ENCODE data around the gene TPSAB1.

The TPSAB1 gene

DNA sequence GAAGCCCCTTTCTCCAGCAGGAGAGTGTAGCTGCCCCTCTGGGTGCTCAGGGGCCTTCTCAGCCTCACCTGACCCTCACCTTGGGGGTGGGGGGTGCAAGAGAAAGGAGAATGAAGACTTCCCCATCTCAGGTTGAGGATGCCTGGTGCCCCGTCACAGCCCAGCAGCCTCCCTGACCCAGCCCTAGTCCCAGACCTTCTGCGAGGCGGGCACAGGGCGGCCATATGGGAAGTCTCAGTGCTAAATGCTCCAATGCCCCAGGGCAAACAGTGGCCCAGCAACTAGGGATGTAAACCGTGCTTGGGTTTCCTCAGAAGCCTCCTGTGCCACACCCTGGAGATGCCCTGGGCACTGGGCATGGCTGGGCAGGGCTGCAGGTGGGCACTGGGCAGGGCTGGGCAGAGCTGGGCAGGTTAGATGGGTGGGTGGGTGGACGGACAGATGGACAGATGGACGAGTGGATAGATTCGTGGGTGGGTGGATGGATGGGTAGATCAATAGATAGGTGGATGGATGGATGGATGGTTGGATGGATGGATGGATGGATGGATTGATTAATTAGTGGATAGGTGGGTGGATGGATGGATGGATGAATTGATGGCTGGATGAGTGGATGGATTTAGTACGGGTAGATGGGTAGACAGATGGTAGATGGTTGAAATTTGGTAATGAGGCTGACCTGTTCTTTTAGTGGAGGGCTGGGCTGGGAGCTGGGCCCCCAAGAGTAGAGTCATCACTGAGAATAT, 32.1 kb downstream of the TPSAB1 start:
- TF ChIP-seq, protein P1, sequence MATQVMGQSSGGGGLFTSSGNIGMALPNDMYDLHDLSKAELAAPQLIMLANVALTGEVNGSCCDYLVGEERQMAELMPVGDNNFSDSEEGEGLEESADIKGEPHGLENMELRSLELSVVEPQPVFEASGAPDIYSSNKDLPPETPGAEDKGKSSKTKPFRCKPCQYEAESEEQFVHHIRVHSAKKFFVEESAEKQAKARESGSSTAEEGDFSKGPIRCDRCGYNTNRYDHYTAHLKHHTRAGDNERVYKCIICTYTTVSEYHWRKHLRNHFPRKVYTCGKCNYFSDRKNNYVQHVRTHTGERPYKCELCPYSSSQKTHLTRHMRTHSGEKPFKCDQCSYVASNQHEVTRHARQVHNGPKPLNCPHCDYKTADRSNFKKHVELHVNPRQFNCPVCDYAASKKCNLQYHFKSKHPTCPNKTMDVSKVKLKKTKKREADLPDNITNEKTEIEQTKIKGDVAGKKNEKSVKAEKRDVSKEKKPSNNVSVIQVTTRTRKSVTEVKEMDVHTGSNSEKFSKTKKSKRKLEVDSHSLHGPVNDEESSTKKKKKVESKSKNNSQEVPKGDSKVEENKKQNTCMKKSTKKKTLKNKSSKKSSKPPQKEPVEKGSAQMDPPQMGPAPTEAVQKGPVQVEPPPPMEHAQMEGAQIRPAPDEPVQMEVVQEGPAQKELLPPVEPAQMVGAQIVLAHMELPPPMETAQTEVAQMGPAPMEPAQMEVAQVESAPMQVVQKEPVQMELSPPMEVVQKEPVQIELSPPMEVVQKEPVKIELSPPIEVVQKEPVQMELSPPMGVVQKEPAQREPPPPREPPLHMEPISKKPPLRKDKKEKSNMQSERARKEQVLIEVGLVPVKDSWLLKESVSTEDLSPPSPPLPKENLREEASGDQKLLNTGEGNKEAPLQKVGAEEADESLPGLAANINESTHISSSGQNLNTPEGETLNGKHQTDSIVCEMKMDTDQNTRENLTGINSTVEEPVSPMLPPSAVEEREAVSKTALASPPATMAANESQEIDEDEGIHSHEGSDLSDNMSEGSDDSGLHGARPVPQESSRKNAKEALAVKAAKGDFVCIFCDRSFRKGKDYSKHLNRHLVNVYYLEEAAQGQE (IDR thresholded peaks at IDR 0.05; ENCODE audit: insufficient read depth in 1 of 2, low read depth in 2 of 2, low read length in 2 of 2) = no peak
- no peak for TF ChIP-seq TAF1 (IDR thresholded peaks at IDR 0.05; ENCODE audit: borderline replicate concordance, insufficient read depth, low read length)
- no peak for TF ChIP-seq SIN3A (IDR thresholded peaks at IDR 0.05; ENCODE audit: borderline replicate concordance, insufficient read depth, low read length)
- TF ChIP-seq POLR2AphosphoS5 (IDR thresholded peaks at IDR 0.05; ENCODE audit: low read depth, low read length) = no peak
- no peak for TF ChIP-seq FOXP2 (optimal IDR thresholded peaks at IDR 0.05; ENCODE audit: borderline replicate concordance, extremely low read depth, extremely low read length, insufficient read depth)

DNA sequence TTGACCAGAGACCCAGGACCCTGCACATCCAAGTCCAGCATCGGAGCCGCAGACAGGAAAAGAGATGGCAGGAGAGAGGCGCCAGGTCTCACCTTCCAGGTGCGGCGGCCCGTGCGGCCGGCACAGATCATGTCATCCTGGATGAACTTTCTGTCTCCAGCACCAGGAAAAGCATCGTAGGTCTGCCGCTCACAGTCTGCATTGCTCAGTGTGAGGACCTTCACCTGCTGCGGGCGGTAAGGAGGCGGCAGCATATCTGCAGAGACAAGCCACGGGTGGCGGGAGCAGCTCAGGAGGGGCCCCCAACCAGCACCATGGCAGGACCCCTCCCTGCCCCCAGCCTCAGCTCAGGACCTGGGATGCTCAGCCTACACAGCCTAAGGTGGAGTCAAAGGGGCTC, 33.3 kb downstream of the TPSAB1 start:
- TF ChIP-seq, protein P1 (IDR thresholded peaks at IDR 0.05; ENCODE audit: insufficient read depth in 1 of 2, low read depth in 2 of 2, low read length in 2 of 2) = no peak
- TF ChIP-seq FOXP2 (optimal IDR thresholded peaks at IDR 0.05; ENCODE audit: borderline replicate concordance, extremely low read depth, extremely low read length, insufficient read depth) (no peak), POLR2AphosphoS5 (IDR thresholded peaks at IDR 0.05; ENCODE audit: low read depth, low read length) (no peak), TAF1 (IDR thresholded peaks at IDR 0.05; ENCODE audit: borderline replicate concordance, insufficient read depth, low read length) (no peak), SIN3A (IDR thresholded peaks at IDR 0.05; ENCODE audit: borderline replicate concordance, insufficient read depth, low read length) (no peak)

DNA sequence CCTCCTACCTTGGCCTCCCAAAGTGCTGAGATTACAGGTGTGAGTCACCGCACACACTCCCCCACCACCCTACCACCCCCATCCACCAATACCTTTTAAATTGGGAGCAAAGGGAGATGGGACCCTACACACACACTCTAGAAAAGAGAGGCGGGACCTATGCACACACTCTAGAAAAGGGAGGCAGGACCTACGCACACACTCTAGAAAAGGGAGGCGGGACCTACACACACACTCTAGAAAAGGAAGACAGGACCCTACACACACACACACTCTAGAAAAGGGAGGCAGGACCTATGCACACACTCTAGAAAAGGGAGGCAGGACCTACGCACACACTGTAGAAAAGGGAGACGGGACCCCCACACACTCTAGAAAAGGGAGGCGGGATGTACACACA, 34.3 kb downstream of the TPSAB1 start:
- TF ChIP-seq FOXP2 (optimal IDR thresholded peaks at IDR 0.05; ENCODE audit: borderline replicate concordance, extremely low read depth, extremely low read length, insufficient read depth) = no peak
- TF ChIP-seq, protein P1 (IDR thresholded peaks at IDR 0.05; ENCODE audit: insufficient read depth in 1 of 2, low read depth in 2 of 2, low read length in 2 of 2) = no peak
- TF ChIP-seq SIN3A (IDR thresholded peaks at IDR 0.05; ENCODE audit: borderline replicate concordance, insufficient read depth, low read length) = no peak
- TF ChIP-seq POLR2AphosphoS5 (IDR thresholded peaks at IDR 0.05; ENCODE audit: low read depth, low read length) = no peak
- no peak for TF ChIP-seq TAF1 (IDR thresholded peaks at IDR 0.05; ENCODE audit: borderline replicate concordance, insufficient read depth, low read length)

DNA sequence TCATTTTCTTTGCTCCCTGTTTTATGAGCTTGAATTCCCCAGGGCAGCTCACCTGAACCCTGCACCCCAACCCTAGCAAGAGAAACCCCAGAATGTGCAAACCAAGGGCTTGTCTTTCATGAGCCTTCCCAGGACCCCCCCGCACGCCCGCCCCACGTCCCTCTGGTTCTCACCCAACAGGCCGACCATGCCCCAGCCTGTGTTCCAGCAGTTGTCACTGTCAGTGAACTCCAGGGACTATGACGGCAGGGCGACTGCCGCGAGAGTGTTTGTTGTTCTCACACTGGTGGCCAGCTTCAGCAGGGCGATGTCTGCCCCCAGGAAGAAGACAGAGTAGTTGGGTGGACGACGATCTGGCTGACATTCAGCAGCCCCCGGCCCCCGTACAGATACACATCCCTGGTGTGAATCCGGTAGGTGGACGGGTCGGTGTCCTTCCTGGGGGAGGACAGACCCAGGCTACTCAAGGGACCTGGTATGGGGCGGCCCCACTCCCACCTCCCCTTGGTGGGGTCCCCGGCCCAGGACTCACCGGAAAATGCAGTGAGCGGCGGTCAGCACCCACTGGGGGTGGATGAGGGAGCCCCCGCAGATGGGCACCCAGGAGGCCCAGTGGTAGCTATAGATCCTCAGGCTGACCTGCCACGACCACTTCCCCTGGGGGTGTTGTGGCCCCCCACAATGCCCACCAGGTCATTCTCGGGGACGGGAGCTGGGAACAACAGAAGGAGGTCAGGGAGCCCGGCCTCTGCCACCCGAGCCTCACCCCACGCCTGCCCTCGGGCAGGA, 35.5 kb downstream of the TPSAB1 start:
- TF ChIP-seq FOXP2 (optimal IDR thresholded peaks at IDR 0.05; ENCODE audit: borderline replicate concordance, extremely low read depth, extremely low read length, insufficient read depth) (no peak), POLR2AphosphoS5 (IDR thresholded peaks at IDR 0.05; ENCODE audit: low read depth, low read length) (no peak), SIN3A (IDR thresholded peaks at IDR 0.05; ENCODE audit: borderline replicate concordance, insufficient read depth, low read length) (no peak), TAF1 (IDR thresholded peaks at IDR 0.05; ENCODE audit: borderline replicate concordance, insufficient read depth, low read length) (no peak)
- TF ChIP-seq, protein P1 (IDR thresholded peaks at IDR 0.05; ENCODE audit: insufficient read depth in 1 of 2, low read depth in 2 of 2, low read length in 2 of 2) = no peak

Data from PFSK-1 (cell line).